GM18502 (cell line): ENCODE results near the gene KRT76.

Experiments
- ATAC-seq: cut with Tn5 transposase; IDR thresholded peaks from one replicate; pipeline ENCODE4 v1.9.1; 2021; ENCODE audit warnings: mild to moderate bottlenecking; ENCODE audit not compliant: unreplicated experiment, poor library complexity

The KRT76 gene

GRCh38 chr12:52742196-52742580 lies 35.0 kb downstream of the KRT76 start:
- no peak for ATAC-seq

GRCh38 chr12:52741375-52742195 lies 35.6 kb downstream of the KRT76 start:
- ATAC-seq, result no peak

GRCh38 chr12:52740584-52740983 lies 36.6 kb downstream of the KRT76 start:
- no peak for ATAC-seq

GRCh38 chr12:52739963-52740362 lies 37.2 kb downstream of the KRT76 start:
- no peak for ATAC-seq

GRCh38 chr12:52735816-52736632 lies 41.1 kb downstream of the KRT76 start:
- no peak for ATAC-seq

GRCh38 chr12:52735106-52735505 lies 42.0 kb downstream of the KRT76 start:
- no peak for ATAC-seq

GRCh38 chr12:52730793-52731192 lies 46.4 kb downstream of the KRT76 start:
- ATAC-seq, result no peak

GRCh38 chr12:52730383-52730782 lies 46.8 kb downstream of the KRT76 start:
- no peak for ATAC-seq

GRCh38 chr12:52729147-52729546 lies 48.0 kb downstream of the KRT76 start:
- no peak for ATAC-seq

GRCh38 chr12:52728374-52728773 lies 48.8 kb downstream of the KRT76 start:
- ATAC-seq, result no peak

- ATAC-seq, result no peak
Measured at GRCh38 chr12:52727037-52727436, 50.1 kb downstream of the KRT76 start.

GRCh38 chr12:52726451-52726850 lies 50.7 kb downstream of the KRT76 start:
- ATAC-seq, result no peak

GRCh38 chr12:52724384-52724783 lies 52.8 kb downstream of the KRT76 start:
- ATAC-seq, result no peak

GRCh38 chr12:52722680-52723079 lies 54.5 kb downstream of the KRT76 start:
- ATAC-seq, result no peak

GRCh38 chr12:52721838-52722470 lies 55.2 kb downstream of the KRT76 start:
- ATAC-seq, result no peak

- no peak for ATAC-seq
Measured at GRCh38 chr12:52720365-52720886, 56.7 kb downstream of the KRT76 start.
